GM21576 (cell line): Measurements from ENCODE around the gene RARG.

Experiments used
- ATAC-seq: cut with Tn5 transposase; IDR thresholded peaks from one replicate; pipeline ENCODE4 v1.9.1; 2021; ENCODE audit warnings: mild to moderate bottlenecking, moderate library complexity; ENCODE audit not compliant: unreplicated experiment

The RARG gene

GRCh38 chr12:53245286-53245685 lies 13.3 kb upstream of the RARG start:
- ATAC-seq: no peak

- ATAC-seq: no peak
Measured at GRCh38 chr12:53244337-53244736, 12.3 kb upstream of the RARG start.

GRCh38 chr12:53241623-53242412 lies 9.8 kb upstream of the RARG start:
- ATAC-seq: no peak

- ATAC-seq: no peak
Measured at GRCh38 chr12:53239643-53240258, 7.7 kb upstream of the RARG start.

- ATAC-seq: no peak
Measured at GRCh38 chr12:53236443-53237111, 4.6 kb upstream of the RARG start.

- ATAC-seq: no peak
Measured at GRCh38 chr12:53235742-53236442, 3.9 kb upstream of the RARG start.

- ATAC-seq: no peak
Measured at GRCh38 chr12:53235164-53235563, 3.2 kb upstream of the RARG start.

GRCh38 chr12:53234271-53234914 lies 2.4 kb upstream of the RARG start:
- no peak for ATAC-seq

GRCh38 chr12:53233671-53234121 lies 1.7 kb upstream of the RARG start:
- ATAC-seq: no peak

GRCh38 chr12:53232646-53233461 lies 845 bp upstream of the RARG start:
- ATAC-seq: no peak

- ATAC-seq: no peak
Measured at GRCh38 chr12:53231671-53231920, 413 bp downstream of the RARG start.

- no peak for ATAC-seq
Measured at GRCh38 chr12:53230108-53230845, 1.7 kb downstream of the RARG start.

- ATAC-seq: no peak
Measured at GRCh38 chr12:53229454-53229853, 2.6 kb downstream of the RARG start.

- ATAC-seq: no peak
Measured at GRCh38 chr12:53227836-53228235, 4.2 kb downstream of the RARG start.

- ATAC-seq: no peak
Measured at GRCh38 chr12:53227341-53227740, 4.7 kb downstream of the RARG start.

- ATAC-seq: no peak
Measured at GRCh38 chr12:53226815-53227214, 5.2 kb downstream of the RARG start.

GRCh38 chr12:53225635-53226424 lies 6.2 kb downstream of the RARG start:
- ATAC-seq: no peak

- ATAC-seq: no peak
Measured at GRCh38 chr12:53224897-53225634, 6.9 kb downstream of the RARG start.
